ENCODE results near the gene DGKB. TPM values are rescaled to one million over a fixed set of nuclear protein-coding genes. Genes with fewer than 3 reads are reported as not detected.

DGKB gene
- total RNA-seq, 1 donor from 2014 or later, result 9.0 TPM

DNA sequence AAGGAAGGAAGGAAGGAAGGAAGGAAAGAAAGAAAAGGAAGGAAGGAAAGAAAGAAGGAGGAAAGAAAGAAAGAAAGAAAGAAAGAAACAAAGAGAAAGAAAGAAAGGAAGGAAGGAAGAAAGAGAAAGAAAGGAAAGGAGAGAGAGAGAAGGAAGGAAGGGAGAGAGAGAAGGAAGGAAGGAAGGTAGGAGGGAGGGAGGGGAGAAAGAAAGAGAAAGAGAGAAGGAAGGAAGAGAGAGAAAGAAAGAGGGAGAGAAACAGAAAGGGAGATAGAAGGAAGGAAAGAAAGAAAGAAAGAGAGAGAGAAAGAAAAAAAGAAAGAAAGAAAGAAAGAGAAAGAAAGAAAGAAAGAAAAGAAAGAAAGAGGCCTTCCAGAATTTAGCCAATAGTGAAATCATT lies 204.9 kb downstream of the DGKB start:
- FAIRE-seq, result no peak

DNA sequence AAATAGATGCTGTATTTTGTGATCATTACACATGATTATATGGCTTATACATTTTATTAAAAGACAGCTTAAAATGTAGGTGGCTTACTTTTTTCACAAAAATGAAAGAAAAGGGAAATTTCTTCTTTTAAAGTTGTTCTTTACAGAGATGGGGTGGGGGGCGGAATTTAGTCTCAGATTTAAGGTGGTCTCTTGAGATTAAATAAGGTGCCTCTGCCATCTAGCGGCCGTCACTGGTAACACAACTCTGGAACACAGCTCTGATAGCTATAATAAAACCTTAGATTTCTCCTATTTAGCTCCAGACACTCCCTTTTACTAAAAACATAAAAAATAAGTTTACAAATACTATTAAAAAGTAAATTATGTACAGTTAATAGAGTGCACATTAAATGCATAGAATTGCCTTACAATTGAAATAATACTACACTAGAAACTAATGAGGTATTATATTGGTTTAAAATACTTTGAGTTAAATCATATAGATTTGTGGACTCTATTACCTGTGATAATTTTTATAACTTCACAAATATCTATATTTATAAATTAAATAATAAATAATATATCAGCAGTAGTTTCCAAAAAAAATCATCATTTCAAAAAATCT lies 210.9 kb downstream of the DGKB start:
- FAIRE-seq (peak; percentile 84), DNase-seq (ENCODE audit: low spot score in 2 of 2) (peak in 1 of 2 donors; percentile 6)

More for the DNA sequence above, 204.9 kb downstream of the DGKB start:
- no peak for DNase-seq (ENCODE audit: low spot score in 2 of 2)

DNA sequence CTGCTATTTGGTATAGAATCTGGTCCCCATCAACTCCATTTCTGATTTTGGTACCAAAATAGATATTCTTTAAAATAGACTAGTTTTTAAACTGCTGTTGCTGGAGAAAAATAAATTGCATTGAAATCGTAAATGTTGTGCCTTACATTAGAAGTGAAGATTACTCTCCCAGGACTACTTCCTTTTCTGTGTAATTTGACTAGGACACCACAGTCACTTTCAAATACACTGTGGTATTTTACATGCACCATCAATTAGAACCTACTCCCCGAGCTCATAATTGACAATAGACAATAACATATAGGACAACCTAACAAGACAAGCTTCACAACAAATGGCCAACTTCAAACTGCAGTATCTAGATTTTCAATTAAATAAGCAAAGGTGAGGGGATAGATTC lies 211.5 kb downstream of the DGKB start:
- no peak for DNase-seq (ENCODE audit: low spot score in 2 of 2)
- FAIRE-seq, result no peak

DNA sequence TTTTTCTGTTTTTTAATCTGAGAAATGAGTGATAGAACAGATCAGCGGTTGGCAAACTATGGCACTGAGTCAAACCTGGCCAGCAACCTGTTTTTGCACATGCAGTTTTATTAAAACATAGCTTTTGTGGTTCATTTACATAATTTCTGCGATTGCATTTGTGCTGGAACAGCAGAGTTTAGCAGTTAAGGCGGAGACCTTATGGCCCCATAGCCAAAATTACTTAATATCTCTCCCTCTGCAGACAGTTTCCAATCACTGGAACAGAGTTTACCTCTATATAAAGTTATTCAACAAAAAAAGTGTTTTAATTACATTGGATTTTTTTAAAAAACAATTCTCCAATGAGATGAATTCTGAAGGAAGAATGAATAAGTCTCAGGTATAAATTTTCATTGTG lies 212.1 kb downstream of the DGKB start:
- no peak for FAIRE-seq
- DNase-seq (ENCODE audit: low spot score in 2 of 2), result no peak

DNA sequence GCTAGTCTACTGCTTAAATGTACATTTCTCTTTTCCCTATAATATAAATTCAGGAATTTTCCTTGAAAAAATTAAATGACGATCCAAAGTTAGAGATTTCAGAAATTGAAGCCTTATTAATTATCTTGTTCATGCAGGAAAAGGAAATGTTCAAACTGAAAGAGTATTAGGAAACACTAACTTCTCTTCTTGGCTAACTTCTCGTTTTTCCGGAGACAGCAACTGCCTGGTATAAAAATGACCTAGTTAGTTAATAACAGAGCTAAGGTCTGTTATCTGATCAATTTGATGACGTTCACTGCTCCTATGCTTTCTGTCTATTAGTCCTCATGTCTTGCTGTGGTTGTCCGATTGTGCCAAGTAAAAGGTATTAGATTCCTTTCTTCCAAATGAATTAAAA lies 212.5 kb downstream of the DGKB start:
- no peak for FAIRE-seq
- no peak for DNase-seq (ENCODE audit: low spot score in 2 of 2)

DNA sequence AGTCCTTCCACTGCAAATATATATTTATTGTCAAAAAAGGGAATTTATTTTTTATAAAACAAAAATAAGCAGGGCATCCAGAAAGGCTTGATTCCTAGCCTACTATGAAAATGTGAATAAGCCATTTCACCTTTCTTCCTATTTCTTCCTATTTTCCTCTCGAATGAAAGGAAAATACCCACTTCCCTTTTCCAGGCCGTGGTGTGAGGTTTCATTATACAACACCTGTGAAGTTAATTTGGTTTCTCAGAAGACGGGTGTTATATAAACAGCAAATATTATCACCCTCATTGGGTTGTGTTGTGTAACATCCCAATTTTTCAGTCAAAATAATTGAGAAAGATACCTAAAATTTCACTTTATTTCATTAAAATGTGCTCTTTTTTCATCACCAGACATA lies 214.3 kb downstream of the DGKB start:
- FAIRE-seq (no peak), DNase-seq (ENCODE audit: low spot score in 2 of 2) (no peak)

DNA sequence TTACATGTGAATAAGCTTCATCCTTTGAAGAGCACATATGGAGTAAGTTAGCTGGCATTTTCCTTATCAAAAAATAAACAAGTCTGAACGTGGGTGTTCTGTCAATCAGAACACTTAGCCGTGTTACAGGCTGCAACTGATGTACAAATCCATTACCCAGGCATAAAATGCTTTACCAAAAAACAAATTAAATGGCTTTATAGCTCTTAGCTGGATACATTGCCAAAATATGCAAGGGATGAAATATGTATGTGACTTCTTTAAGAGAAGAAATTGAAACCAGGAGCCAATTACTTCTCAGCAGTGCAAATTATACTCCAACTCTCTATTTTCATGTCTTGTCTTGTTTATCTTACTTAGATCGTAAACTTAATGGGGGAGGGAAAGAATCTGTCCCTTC lies 214.8 kb downstream of the DGKB start:
- FAIRE-seq (no peak), DNase-seq (ENCODE audit: low spot score in 2 of 2) (no peak)

DNA sequence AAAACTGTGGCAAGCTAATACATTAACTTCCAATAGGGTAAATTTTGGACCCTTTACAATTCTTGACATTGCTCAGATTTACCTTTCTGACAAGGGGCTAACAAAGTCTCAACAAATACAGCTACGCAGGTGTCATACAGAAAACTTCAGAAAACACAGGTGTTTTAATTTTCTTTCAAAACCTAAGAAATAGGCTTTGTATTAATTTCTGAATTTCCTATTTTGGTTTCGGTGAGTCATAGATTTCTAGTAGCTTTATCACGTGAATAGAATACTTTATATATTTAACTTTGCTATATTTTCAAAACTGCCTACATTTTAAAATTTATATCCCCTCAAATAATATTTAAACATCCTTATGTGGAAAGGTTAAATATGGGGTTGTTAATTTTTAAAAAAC lies 215.3 kb downstream of the DGKB start:
- peak; percentile 55 for FAIRE-seq
- DNase-seq (ENCODE audit: low spot score in 2 of 2), result no peak

DNA sequence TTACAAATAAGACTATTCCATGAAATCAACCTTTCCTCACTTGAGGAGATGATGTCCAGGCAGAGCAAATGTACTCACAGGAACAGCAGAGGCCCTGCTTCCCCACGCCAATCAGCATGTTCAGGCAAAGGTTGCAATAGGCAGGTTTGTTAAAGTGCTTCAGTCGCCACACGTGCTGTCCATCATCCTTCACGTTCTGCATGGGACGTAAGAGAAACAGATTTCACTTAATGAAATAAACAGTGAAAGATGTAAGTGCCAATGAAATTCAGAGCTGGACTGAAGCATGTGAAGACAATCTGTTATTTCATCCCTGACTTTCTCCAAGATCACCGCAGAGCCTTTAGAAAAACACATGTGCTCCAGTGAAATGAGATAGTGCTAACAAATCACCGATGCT lies 217.4 kb downstream of the DGKB start:
- no peak for DNase-seq (ENCODE audit: low spot score in 2 of 2)
- FAIRE-seq, result no peak

DNA sequence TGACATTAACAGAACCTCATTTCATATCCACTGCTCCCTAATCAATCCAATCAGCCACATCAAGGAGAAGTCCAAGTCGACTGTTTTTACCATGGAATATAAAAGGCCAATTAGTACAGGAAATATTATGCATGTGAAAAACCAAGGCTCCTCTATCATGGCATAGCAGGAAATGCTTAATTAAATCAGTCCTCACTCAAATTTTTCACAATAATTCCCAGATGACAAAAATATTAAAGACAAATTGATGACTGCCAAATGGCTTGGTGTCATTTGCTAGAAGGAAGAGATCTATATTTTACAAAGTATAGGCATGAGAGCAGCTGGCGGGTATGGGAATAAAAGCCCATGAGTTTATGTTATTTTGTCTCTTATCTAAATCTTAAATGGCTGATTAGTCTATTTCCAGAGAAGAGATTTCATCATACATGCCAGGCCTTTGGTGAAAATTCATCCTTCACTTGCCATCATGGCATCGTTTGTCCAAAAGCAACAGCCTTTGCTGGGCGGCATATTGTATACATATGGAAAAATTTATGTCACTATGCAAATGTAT lies 219.6 kb downstream of the DGKB start:
- FAIRE-seq, result no peak
- DNase-seq (ENCODE audit: low spot score in 2 of 2), result no peak

DNA sequence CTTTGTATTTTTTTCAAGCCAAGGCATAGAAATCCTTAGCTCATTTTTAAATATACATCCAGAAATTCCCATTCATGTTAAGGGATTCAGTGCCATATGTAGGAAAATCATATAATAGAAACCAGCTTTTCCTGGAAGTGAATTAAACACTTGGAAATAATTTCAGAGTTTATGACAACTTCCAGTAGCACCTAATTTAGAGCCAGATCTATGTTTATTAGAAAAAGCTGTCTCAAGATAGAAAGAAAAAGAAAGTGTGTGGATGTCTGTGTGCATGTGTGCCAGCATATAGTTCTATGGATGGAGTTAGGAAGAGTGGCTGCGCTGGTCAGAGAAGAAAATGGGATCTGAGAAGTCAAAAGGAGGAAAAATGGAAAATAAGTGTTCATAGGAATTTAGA lies 225.7 kb downstream of the DGKB start:
- FAIRE-seq, result no peak
- DNase-seq (ENCODE audit: low spot score in 2 of 2), result no peak

DNA sequence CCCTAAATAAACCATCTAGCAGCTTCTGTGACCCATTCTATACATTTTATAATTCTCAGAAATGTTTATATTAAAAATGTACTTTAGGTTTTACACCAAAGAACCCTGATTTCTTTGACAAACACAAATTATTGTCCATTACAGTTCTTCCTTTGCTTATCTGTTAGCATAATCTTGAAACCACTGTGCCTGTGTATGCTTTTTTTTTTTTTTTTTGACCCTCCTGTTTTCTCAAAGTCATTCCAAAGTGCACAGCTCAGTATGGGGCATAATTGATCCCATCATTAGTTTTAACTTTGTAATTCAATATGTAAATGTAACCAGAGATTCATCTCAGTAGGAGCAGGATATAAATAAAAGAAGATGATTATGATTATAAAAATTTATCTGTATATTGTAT lies 229.3 kb downstream of the DGKB start:
- DNase-seq (ENCODE audit: low spot score in 2 of 2) (no peak), FAIRE-seq (no peak)

DNA sequence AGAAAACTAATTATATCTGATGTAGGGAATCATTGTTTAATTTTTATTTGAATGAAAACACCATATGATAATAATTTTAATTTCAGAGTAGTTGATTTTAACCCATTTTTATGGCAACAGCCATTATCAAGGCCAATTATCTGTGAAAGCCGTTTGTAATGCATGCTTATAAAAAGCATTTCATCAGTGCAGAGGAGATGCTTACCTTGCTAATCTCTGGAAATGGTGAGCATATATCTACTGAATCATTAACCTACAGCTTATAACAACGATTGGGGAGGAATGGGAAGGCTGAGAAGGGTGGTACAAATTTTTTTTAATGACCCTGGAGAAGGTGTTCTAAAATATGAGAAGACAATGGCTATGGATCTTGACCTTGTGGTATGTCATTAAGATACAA lies 235.6 kb downstream of the DGKB start:
- DNase-seq (ENCODE audit: low spot score in 2 of 2) (no peak), FAIRE-seq (no peak)

DNA sequence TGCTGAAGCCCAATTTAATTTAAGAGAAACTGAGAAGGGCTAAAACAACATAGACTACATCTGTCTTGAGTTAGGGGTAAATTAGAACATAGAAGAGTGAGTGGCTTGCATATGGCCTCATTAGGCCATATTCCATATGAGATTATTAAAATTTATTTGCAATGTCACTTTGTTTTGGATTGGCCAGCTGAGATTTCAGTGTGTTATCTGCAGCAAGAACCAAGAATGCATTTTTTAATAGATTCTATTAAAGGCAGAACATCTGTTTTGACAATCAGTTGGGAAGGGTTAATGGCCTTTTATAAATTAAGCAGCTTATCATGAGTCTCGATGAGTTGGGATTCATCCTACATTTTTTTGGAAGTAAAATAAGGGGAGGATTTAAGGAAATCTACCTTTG lies 236.2 kb downstream of the DGKB start:
- no peak for FAIRE-seq
- DNase-seq (ENCODE audit: low spot score in 2 of 2), result no peak

DNA sequence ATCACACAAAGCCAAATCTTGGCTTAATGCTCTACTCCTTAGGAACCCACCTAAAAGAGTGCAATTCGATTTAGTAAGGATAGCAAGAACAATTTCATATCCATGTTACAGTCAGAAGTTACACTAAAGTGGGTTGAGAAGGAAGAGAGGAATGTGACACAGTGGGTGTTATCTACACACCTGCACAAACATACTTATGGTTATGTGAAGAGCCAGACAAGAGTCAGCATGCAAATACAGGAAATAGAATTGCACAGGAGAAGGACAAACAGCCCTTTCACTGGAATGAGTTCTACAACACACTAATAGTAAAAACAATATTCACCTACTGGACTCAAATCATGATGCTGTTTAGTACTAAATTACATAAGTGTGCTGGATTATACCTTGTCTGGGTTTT lies 262.8 kb downstream of the DGKB start:
- FAIRE-seq, result no peak
- no peak for DNase-seq (ENCODE audit: low spot score in 2 of 2)

DNA sequence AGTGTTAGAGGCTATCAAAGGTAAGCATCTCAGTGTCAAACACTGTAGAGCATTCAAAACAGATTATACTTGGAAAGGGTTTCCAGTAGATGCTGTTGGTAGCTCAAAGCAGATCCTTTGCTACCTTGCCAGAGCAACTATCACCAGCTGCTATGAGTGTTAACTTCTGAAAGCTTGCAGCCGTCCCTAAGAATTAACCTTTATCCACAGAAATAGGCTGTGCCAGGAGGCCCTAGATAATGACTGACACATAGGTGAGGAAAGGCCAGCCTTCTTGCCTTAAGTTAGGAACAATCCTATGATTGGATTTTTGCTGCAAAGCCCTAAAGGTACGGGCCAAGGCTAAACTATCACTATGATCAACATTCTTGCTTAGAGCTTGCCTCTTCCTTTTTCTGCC lies 263.2 kb downstream of the DGKB start:
- FAIRE-seq, result no peak
- DNase-seq (ENCODE audit: low spot score in 2 of 2), result no peak

DNA sequence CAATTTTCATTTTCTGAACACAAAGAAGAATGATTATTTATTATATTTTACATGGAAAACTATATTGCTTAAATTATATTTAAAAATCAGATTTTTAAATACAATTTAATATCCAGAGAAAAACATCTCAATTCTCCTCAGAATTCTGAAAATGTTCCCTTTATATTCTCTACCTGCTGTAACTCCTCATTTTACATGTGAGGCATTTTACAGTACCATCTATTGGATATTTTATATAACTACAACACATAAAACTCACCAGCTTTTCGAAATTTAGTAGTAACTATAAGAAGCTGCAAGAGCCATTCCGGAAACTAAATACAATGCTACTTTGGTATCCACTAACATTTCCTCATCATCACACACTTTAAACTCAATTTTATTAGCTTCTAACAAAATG lies 264.6 kb downstream of the DGKB start:
- DNase-seq (ENCODE audit: low spot score in 2 of 2) (no peak), FAIRE-seq (peak; percentile 51)

DNA sequence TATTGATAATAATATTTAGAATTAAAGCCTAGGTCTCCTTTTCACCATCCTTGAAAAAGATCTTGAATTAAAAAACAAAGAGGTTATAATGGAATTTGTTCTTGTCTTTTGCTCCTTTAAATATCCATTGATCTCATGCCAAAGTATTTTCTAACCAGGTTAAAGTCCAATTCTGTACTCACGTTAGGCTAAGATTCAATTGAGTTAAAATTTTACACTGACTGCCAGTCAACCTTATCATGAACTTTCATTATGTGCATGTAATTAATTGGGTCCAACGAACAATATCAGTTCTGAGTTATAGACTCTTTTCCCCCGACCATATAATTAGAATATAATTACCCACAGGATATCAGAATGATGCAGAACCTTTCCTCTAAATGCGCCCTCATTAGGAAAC lies 266.6 kb downstream of the DGKB start:
- DNase-seq (ENCODE audit: low spot score in 2 of 2) (no peak), FAIRE-seq (no peak)

DNA sequence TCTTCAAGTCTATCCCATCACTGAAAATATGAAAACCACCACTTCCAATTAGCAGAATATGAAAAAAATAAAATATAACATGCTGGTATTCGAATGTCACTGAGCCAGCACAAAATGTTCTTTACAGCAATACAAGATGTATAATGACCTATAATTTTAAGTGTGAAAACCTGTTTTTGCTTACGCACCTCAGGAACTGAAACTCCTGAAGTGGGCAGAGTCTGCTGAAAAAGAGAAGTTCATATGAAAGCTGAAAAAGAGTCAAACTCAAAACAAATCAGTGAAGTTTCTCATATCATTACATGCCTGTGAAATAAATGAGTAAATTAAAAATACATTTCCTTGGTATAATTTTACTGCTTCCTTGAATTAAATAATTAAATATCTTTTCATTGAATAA lies 272.5 kb downstream of the DGKB start:
- DNase-seq (ENCODE audit: low spot score in 2 of 2), result no peak
- FAIRE-seq, result no peak

DNA sequence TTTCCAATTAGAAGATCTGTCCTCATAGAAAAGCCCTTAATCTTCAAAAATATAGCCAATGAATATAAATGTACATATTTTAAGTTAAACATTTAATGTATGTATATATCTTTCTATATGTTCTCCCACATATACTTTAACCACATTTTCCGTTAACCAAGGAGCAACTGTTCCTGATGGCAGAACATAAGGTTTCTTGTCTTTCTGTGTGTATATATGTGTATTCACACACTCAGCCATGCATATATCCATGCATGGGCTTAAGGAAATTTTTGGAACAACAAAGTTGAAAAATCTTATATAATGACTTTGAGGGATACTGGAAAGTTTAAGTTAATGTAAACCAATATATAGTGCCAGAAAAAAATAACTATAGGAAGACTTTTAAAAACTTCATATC lies 274.0 kb downstream of the DGKB start:
- DNase-seq (ENCODE audit: low spot score in 2 of 2) (no peak), FAIRE-seq (no peak)

DNA sequence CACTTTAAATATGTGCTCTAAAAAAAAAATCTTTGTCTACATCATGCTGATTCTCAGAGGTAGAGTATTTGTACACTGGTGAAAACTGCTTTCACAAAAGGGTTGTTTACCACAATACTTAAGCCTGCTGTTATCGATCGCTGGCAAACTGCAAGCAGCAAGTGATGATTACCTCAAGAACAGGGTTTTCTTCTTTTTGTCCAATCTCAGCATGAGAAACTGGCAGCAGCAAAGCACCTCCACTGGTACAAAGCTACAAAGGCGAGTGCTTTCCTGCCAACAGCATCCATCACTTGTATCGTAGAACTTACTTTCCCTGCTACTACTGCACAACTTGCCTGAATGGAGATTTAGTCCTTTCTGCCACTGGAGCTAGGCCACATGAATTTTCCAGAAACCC lies 276.5 kb downstream of the DGKB start:
- no peak for FAIRE-seq

DNA sequence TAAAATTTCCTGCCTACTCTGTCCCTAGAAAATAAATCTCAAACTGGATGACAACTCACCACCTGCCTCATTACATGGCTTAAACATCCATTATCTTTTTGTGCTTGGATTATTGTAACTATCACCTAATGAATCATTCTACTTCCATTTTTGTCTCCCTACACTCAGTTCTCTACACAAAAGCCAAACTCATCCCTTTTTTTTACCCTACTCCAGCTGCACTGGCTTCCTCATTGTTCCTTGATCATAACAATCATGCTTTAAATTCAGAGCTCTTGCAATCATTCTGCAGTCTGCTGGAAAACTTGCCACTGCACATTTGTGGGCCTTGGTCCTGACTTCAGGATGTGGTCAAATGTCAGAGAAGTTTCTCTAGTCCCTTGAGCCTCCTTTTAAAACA lies 280.0 kb downstream of the DGKB start:
- DNase-seq (ENCODE audit: low spot score in 2 of 2), result no peak
- no peak for FAIRE-seq

More for the DNA sequence above, 276.5 kb downstream of the DGKB start:
- DNase-seq (ENCODE audit: low spot score in 2 of 2), result no peak

DNA sequence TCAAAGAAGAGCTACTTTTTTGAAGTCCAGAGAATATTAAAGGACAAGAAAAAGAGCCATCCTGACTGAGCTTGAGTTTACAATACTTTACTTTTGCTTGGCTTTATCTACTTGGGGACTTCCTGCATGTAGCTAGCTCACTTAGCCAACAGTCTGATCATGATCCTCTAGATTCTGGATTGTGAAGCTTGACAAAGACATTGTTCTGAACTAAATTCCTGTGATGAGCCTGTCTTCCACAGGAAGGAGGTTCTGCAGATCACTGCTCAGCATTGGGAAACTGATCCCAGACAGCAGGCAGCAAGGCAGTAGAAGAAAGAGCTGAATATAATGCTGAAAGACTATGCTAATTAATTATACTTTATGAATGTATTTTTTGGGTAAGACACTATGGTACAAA lies 296.4 kb downstream of the DGKB start:
- no peak for DNase-seq (ENCODE audit: low spot score in 2 of 2)
- no peak for FAIRE-seq

Measured in frontal cortex (tissue), 4 donors.